H1 (cell line): Measurements from ENCODE around the gene ADGRA3. TPM values are rescaled to one million over a fixed set of nuclear protein-coding genes. Genes with fewer than 3 reads are reported as not detected.

Experiments
- ATF2 ChIP-seq: IDR thresholded peaks from 2 replicates; pipeline ENCODE4 v1.6.1; 2012; ENCODE audit warnings: low read length, inconsistent platforms
- BACH1 ChIP-seq: IDR thresholded peaks from 2 replicates; pipeline ENCODE4 v1.6.1; 2012; ENCODE audit warnings: low read length, improper control_type of control experiment
- JUN ChIP-seq: IDR thresholded peaks from 2 replicates; pipeline ENCODE4 v1.6.1; 2011; ENCODE audit warnings: low read depth, mild to moderate bottlenecking, improper control_type of control experiment, low read length
- JUND ChIP-seq: IDR thresholded peaks from 2 replicates; pipeline ENCODE4 v1.6.1; 2011; ENCODE audit warnings: mild to moderate bottlenecking, improper control_type of control experiment, low read length
- RAD21 ChIP-seq, 2 experiments: IDR thresholded peaks in 1 of 2; conservative IDR thresholded peaks in 1 of 2; 2 replicates each; pipeline ENCODE4 v1.6.1; 2011; ENCODE audit warnings: low read depth in 2 of 2, low read length in 2 of 2, improper control_type of control experiment in 1 of 2, inconsistent platforms in 1 of 2, mild to moderate bottlenecking in 1 of 2, moderate library complexity in 1 of 2
- polyA plus RNA-seq, 7 experiments: library from polyadenylated mRNA; depleted of rRNA in 3 of 7; stranded (reverse) in 5 of 7; unstranded in 2 of 7; fragments of >200 nt in 5 of 7; fragments of 200-250 nt in 2 of 7; gene quantifications; 1 replicate in 5 of 7; 2 replicates in 1 of 7; 4 replicates in 1 of 7; pipeline versions ENCODE4 v1.2.1 to v1.2.3, GENCODE V29; 2011 to 2013; ENCODE audit warnings: missing spikeins in 2 of 7, mixed read lengths in 2 of 7
- total RNA-seq: library from RNA; stranded (reverse); fragmentation: NEBNext Ultra II Directional; extraction: Animal tissue kit (Norgen Biotek cat#: 25700); gene quantifications from 2 replicates; pipeline ENCODE4 v1.2.1, GENCODE V29; 2021

Gene ADGRA3
- total and polyA plus RNA-seq, 2 of the 8 experiments (the other 6 are each of a cell fraction or from before 2014, with no cell fraction given): 31.5 to 63.0 TPM

GRCh38 chr4:22430626-22431025, 85.2 kb downstream of the ADGRA3 start (continued):
- no peak for TF ChIP-seq ATF2
- no peak for TF ChIP-seq JUN
- TF ChIP-seq RAD21 (IDR thresholded peaks at IDR 0.05 in 1 of 2, conservative IDR thresholded peaks at IDR 0.05 in 1 of 2; ENCODE audit: low read depth in 2 of 2, low read length in 2 of 2): no peak
- TF ChIP-seq JUND: no peak
- no peak for TF ChIP-seq BACH1
